ENCODE data around the gene DEFB127.
"Not testable (repeated sequence)": the region's sequence is repeated elsewhere in the genome, so short reads cannot be mapped to it uniquely, and the experiment has no call there.

The DEFB127 gene, protein sequence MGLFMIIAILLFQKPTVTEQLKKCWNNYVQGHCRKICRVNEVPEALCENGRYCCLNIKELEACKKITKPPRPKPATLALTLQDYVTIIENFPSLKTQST

DNA sequence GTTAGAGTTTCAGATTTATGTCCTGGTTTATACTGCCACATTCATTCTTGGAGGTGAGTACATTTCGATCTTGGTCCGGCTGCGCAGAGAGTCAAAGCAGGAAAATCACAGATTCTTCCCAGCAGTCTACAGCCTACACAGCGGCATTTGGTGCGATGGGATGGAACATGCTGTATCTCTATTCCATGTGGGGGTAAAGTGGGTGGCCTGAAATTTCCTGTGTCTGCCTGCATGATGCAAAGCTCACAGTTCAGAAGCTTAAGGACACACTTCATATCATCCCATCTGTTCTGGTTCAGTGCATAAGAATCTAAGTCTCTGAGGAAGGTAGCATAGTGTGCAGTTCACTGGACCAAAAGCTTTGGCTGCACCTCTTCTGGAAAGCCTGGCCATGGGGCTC lies at the start of gene DEFB127:
TSS of gene DEFB127 (plus strand) at position 301 of the 400 bp plus-strand sequence. CDS start at position 392, 91 bp downstream.
- DNase-seq (ENCODE audit: insufficient read length, low spot score) (no peak), FAIRE-seq (no peak)

DNA sequence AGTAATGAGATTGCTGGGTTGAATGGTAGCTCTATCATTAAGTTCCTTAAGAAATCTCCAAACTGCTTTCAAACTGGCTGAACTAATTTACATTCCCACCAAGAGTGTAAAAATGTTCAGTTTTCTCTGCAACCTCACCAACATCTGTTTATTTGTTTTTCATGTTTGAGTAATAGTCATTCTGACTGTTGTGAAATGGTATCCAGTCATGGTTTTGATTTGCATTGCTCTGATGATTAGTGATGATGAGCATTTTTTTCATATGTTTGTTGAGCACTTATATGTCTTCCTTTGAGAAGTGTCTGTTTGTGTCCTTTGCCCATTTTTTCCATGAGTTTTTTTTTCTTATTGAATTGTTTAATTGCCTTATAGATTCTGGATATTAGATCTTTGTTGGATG lies 44.9 kb upstream of the DEFB127 start:
- DNase-seq (ENCODE audit: insufficient read length, low spot score) (no peak), FAIRE-seq (no peak)

DNA sequence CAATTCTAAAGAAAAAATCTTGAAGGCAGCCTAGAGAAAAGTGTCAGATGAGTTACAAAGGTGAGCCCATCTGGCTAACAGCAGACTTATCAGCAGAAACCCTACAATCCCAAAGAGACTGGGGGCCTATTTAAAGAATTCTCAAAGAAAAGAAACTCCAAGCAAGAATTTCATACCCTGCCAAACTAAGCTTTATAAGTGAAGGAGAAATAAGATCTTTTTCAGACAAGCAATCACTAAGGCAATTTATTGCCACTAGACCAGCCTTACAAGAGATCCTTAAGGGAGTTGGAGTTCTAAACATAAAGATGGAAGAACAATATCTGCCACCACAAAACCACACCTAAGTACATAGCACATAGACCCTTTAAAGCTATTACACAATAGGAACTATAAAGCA lies 39.7 kb upstream of the DEFB127 start:
- FAIRE-seq (no peak), DNase-seq (ENCODE audit: insufficient read length, low spot score) (no peak)

DNA sequence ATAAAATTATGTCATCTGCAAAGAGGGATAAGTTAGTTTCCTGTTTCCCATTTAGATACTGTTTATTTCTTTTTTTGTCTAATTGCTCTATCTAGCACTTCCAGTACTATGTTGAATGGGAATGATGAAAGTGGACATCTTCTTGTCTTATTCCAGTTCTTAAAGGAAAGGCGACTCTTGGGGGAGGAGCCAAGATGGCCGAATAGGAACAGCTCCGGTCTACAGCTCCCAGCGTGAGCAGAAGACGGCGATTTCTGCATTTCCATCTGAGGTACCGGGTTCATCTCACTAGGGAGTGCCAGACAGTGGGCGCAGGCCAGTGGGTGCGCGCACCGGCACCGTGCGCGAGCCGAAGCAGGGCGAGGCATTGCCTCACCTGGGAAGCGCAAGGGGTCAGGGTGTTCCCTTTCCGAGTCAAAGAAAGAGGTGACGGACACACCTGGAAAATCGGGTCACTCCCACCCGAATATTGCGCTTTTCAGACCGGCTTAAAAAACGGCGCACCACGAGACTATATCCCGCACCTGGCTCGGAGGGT lies 27.4 kb upstream of the DEFB127 start:
- DNase-seq (ENCODE audit: insufficient read length, low spot score); FAIRE-seq: not testable (repeated sequence)

DNA sequence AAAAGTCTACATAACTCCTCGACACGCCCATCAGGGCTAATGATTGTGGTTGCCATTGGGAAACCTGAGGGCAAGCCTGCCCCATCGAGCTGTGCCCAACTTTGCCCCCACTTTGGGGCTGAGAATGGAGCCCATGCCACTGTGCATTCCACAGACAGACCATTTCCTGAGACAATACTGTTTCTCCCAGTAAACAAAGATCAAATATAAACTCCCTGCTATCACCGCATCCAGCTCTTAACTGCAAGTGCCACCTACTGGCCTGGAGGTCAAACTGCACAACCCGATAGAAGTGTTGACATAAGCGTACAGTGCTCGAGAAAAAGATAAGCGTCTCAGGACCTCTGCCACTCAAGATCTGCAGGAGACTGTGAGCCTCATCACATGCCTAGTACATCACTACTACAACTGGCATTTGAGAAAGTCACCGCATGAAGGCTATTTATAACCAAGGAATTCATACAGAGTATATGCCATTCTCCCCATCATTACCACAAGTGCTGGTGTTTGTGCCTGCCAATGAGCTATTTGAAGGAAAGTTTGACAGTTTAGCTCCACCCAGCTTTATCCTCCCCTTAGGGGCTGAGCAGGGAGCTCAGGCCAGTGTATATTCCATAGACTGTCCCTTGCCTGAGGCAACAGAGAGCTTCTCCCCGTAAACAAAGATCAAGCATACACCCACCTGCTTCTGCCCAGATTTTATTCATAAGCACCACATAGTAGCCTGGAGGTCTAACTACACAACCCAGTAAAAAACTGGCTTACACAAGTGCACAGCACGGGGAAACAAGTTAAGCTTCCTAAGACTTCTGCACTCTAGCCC lies 19.4 kb upstream of the DEFB127 start:
- DNase-seq (ENCODE audit: insufficient read length, low spot score): no peak
- no peak for FAIRE-seq

DNA sequence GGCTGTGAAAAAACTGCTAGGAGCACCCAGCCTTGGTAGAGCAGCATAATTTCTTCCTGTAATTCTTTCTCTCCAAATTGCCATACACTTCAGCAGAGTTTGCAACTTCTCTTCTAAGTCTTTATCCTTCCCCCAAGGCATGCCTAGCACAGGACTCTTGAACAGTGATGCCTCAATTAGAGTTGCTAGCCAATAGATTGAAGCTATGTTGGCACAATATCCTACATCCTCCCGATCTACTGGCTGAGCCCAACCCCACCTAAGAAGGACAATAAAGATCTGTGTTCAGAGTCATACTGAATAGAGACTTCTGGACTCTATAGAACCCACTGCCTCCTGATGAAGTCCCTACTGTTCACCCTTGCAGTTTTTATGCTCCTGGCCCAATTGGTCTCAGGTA lies 15.0 kb upstream of the DEFB127 start, which contains the start of gene DEFB126:
TSS of gene DEFB126 (plus strand) at position 301 of the 400 bp plus-strand sequence. CDS start at position 340, 39 bp downstream.
- FAIRE-seq: no peak
- no peak for DNase-seq (ENCODE audit: insufficient read length, low spot score)

DNA sequence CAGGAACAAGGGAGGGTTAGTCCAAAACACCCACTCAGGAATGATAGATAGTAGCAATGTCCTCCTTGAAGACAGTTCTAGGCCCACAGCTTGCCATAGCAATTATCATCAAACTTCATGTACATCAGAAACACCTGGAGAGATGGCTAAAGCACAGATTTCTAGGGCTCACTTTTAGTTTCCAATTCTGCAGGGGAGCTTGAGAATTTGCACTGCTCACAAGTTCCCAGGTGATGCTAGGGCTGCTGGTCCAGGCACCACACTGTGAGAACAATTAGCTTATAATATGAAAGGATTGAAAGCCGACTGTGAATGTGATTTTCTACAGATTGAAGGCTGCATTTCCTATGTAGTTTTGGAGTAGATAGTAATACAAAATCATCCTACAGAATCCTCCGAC lies 11.4 kb upstream of the DEFB127 start:
- no peak for FAIRE-seq
- no peak for DNase-seq (ENCODE audit: insufficient read length, low spot score)

DNA sequence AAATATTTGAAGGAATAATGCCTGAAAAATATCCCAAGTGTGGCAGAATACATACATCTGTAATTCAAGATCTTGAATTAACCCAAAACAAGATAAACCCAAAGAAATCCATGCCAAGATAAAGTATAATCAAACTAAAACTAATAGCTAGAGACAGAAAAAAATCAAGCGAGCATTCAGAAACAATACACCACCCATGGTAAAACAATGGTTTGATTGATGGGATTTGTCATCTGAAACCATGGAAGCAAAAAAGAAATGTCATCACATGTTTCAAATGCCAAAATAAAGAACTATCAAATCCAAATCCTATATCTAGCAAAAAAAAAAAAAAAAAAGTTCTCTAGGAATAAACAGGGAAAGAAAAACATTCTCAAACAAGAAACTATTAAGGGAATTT lies 5.1 kb upstream of the DEFB127 start:
- FAIRE-seq: no peak
- no peak for DNase-seq (ENCODE audit: insufficient read length, low spot score)

DNA sequence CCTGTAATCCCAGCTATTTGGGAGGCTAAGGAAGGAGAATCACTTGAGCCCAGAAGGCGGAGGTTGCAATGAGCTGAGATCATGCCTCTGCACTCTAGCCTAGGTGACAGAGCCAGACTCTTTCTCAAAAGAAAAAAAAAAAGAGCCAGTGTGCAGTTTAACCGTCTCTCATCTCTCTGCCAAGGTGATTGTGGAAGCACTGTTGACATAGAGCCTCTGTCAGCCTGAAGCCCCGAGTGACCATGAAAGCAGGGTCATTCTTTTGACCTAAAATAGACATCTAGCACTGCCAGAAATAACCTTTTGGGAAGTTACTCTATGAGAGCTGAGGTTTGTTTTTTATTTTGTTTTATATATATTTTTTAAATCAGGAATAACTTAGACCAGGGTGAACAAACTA lies 7.4 kb downstream of the DEFB127 start:
- FAIRE-seq: no peak
- DNase-seq (ENCODE audit: insufficient read length, low spot score): no peak

DNA sequence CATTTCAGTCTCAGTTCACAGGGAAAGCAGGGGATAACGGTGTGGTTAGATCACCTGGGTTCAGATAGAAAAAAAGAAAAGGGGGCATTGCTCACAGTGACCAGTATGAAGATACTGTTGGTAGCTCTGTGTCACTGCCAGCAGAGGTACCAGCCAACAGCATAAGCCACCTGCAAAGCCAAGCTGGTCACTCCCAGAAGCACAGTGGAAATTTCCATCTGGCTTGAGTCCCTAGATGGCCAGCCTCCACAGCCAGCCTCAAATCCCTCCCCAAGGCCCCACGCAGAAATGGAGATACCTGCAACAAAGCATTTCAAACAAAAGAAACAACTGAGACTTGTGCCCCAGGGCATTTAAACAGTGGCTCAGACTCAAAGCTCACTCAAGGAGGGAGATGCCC lies 11.6 kb downstream of the DEFB127 start:
- FAIRE-seq: no peak
- DNase-seq (ENCODE audit: insufficient read length, low spot score): no peak

DNA sequence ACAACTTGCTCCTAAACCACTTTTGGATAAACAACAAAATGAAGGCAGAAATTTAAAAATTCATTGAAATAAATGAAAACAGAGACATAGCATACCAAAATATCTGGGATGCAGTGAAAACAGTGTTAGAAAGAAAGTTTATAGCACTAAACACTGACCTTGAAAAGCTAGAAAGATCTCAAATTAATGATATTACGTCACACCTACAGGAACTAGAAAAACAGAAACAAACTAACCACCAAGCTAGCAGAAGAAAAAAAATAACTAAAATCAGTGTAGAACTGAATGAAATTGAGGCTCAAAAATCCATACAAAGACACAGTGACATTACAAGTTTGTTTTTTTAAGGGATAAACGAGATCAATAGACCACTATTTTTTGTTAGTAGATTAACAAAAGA lies 27.0 kb downstream of the DEFB127 start:
- FAIRE-seq (no peak), DNase-seq (ENCODE audit: insufficient read length, low spot score) (no peak)

DNA sequence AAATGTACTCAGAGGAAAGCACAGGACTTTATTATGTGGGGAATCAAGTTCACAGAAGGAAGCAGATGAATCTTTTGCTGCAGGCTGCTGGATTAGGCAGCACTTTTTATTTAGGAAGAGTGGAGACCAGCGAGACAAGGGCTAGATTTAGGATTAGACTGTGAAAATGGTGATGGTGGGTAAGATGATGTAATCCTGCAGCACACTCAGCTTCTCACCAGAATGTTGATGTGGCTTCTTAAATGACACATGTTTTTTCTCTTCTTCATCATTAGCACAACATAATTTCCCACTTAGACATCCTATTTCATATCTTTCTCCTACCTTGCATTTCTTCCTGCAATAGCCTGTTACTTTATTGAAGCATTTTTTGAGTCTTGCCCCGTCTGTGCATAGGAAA lies 30.5 kb downstream of the DEFB127 start:
- DNase-seq (ENCODE audit: insufficient read length, low spot score): no peak
- FAIRE-seq: no peak

DNA sequence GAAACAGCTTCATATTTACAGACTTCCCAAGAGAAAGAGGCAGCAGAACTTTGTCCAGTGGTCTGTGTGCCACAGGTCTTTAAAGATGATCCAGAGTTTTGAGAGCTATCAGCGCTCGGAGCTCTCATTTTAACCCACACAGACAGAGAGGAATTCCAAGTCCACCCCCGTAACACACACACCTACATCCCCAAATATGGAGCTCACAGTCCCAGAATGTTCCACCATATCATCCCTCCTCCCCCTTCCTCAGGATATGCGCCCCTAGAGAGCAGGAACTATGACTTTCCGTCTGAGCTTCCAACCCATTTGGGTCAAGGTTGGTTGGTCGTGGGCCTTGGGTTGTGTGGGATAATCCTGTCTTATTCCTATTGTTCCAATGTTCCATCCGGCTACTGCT lies 32.4 kb downstream of the DEFB127 start, which contains the start of gene DEFB128:
TSS of gene DEFB128 (minus strand) at position 101 of the 400 bp plus-strand sequence. CDS start at position 13, 88 bp downstream.
- no peak for DNase-seq (ENCODE audit: insufficient read length, low spot score)
- FAIRE-seq: no peak

DNA sequence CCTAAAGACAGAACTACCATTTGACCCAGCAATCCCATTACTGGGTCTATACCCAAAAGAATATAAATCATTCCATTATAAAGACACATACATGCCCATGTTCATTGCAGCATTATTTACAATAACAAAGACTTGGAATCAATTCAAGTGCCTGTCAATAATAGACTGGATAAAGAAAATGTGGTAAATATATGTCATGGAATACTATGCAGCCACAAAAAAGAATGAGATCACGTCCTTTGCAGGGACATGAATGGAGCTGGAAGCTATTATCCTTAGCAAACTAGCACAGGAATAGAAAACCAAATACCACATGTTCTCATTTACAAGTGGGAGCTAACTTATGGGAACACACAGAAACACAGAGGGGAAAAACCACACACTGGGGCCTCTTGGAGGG lies 41.0 kb downstream of the DEFB127 start:
- FAIRE-seq (no peak), DNase-seq (ENCODE audit: insufficient read length, low spot score) (no peak)

DNA sequence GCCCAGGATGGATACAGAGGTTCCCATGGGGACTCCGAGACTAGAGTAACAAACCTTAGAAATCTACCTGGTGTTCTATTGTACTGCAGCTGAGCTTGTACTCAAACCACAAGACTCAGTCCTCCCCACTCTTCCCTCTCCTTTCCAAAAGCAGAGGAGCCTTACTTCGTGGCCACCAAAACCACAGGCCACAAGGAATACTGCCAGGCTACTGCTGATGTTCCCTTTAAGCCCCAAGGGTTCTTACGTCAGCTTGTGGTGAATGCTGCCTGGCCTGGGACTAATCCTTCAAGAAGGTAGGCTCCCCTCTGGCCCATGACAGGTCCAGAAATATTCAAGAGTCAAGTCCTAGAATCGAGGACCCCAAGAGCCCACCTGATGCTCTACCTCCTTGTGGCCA lies 42.7 kb downstream of the DEFB127 start:
- DNase-seq (ENCODE audit: insufficient read length, low spot score) (no peak), FAIRE-seq (no peak)

DNA sequence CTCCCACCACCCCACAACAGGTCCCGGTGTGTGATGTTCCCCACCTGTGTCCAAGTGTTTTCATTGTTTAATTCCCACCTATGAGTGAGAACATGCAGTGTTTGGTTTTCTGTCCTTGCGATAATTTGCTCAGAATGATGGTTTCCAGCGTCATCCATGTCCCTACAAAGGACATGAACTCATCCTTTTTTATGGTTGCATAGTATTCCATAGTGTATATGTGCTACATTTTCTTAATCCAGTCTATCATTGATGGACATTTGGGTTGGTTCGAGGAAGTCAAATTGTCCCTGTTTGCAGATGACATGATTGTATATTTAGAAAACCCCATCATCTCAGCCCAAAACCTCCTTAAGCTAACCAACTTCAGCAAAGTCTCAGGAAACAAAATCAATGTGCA lies 46.4 kb downstream of the DEFB127 start:
- not testable (repeated sequence) for DNase-seq (ENCODE audit: insufficient read length, low spot score); FAIRE-seq
